Measurements from ENCODE around the gene ASGR2. TPM values are rescaled to one million over a fixed set of nuclear protein-coding genes. Genes with fewer than 3 reads are reported as not detected.

The ASGR2 gene
- total RNA-seq, 2 experiments from 2014 or later = not detected

DNA sequence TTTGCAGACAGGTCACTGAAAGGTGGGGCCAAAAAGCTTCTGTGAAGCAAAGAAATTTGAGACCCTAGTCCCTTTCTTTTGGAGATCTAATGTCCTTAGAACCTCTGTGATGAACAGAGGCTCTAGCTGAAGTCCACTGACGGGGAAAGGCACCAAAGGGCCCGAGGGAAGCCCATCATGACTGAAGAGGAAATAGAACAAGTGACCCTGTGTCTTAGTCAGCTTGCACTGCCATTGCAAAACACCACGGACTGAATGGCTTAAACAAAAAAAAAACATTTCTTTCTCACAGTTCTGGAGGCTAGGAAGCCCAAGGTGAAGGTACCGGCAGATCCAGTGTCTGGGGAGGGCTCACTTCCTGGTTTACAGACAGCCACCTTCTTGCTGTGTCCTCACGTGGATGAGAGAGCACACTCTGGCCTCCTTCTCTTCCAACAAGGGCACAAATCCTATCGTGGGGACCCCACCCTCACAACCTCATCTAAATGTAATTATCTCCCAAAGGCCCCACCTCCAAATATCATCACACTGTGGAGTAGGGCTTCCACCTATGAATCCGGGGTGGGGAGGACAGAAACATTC lies 24.3 kb upstream of the ASGR2 start:
- no peak overlapping the region for H3K4me3 ChIP-seq (ENCODE audit: low read depth, low read length, poor library complexity, severe bottlenecking)
- no peak for DNase-seq (ENCODE audit: low spot score)
- no peaks in the 10 kb centered on the region for H3K79me2 ChIP-seq (ENCODE audit: insufficient read depth, low read depth, low read length)
- no peak overlapping the region for H2AFZ ChIP-seq (ENCODE audit: low read length)
- H3K27ac ChIP-seq (ENCODE audit: low read depth, low read length, poor library complexity, severe bottlenecking) = no peak overlapping the region
- TF ChIP-seq, protein P1, sequence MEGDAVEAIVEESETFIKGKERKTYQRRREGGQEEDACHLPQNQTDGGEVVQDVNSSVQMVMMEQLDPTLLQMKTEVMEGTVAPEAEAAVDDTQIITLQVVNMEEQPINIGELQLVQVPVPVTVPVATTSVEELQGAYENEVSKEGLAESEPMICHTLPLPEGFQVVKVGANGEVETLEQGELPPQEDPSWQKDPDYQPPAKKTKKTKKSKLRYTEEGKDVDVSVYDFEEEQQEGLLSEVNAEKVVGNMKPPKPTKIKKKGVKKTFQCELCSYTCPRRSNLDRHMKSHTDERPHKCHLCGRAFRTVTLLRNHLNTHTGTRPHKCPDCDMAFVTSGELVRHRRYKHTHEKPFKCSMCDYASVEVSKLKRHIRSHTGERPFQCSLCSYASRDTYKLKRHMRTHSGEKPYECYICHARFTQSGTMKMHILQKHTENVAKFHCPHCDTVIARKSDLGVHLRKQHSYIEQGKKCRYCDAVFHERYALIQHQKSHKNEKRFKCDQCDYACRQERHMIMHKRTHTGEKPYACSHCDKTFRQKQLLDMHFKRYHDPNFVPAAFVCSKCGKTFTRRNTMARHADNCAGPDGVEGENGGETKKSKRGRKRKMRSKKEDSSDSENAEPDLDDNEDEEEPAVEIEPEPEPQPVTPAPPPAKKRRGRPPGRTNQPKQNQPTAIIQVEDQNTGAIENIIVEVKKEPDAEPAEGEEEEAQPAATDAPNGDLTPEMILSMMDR (conservative IDR thresholded peaks at IDR 0.05; ENCODE audit: low read length) = no peak
- TF ChIP-seq EZH2phosphoT487 (IDR thresholded peaks at IDR 0.05; ENCODE audit: borderline replicate concordance, low read depth, low read length) = no peak
- H3K36me3 ChIP-seq (ENCODE audit: insufficient read depth, low read length) = peaks cover 3% of the 10 kb centered on the region; the same call in 1 of the 2 replicates
- no peaks in the 10 kb centered on the region for H3K4me1 ChIP-seq (ENCODE audit: insufficient read depth, low read length, poor library complexity, severe bottlenecking)
- POLR2A ChIA-PET = no interaction called here
- BruUV-seq (replicated peaks) = no TSS peak
- no peak overlapping the region for H3K4me2 ChIP-seq (ENCODE audit: low read length)
- no peaks in the 10 kb centered on the region for H3K9me2 ChIP-seq (ENCODE audit: insufficient read depth, low read length)
- intact Hi-C loops (cut with micrococcal nuclease; ENCODE audit: unreplicated experiment) = no loop called here
- CTCF ChIA-PET (ENCODE audit: unreplicated experiment) = no interaction called here
- no peaks in the 10 kb centered on the region for H3K9me3 ChIP-seq (ENCODE audit: low read length)
- H4K20me1 ChIP-seq (ENCODE audit: insufficient read depth, low read length) = no peaks in the 10 kb centered on the region

DNA sequence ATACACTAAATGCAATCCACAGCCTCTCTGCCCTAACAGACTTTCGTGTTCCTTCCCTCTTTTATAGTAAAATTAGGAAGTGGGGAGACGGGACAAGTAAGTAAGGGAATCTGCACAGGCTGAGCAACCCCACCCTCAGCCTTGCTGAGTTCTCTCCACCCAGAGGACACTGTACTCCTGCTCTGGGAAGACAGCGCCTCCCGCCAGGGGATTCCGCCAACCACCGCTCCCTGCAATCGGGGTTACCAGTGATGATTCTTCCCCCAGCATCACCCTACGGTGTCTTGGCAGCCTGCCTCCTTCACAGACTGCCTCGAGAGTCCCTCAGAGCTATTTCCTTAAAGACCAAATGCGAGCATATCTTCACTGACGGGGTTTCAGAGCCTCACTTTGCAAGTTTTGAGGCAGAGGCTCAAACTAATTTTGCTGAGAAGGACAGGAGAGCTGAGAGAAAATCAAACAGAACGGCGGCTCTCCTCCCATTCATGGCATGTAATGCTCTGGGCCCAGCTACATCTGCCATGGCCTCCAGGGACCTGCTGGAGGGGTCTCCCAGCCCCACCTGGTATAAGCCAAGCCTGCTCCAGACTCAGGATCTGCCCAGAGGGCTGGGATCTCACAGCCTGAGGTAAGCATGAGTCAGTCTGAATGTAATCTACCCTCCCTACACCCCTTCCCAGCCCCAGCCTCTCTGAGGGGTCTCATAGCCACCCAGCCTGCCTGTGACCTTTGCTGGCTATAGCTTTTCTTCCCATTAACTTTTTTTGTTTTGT lies 22.7 kb upstream of the ASGR2 start:
- no TSS peak for BruUV-seq (replicated peaks)
- Histone ChIP-seq H3K4me3 (ENCODE audit: low read depth, low read length, poor library complexity, severe bottlenecking) (no peak overlapping the region), H4K20me1 (ENCODE audit: insufficient read depth, low read length) (no peaks in the 10 kb centered on the region), H3K9me2 (ENCODE audit: insufficient read depth, low read length) (no peaks in the 10 kb centered on the region), H3K9me3 (ENCODE audit: low read length) (no peaks in the 10 kb centered on the region), H2AFZ (ENCODE audit: low read length) (no peak overlapping the region), H3K4me2 (ENCODE audit: low read length) (no peak overlapping the region), H3K79me2 (ENCODE audit: insufficient read depth, low read depth, low read length) (no peaks in the 10 kb centered on the region), H3K4me1 (ENCODE audit: insufficient read depth, low read length, poor library complexity, severe bottlenecking) (peaks cover 13% of the 10 kb centered on the region), H3K27ac (ENCODE audit: low read depth, low read length, poor library complexity, severe bottlenecking) (no peak overlapping the region), H3K36me3 (ENCODE audit: insufficient read depth, low read length) (peaks cover 3% of the 10 kb centered on the region; the same call in 1 of the 2 replicates)
- intact Hi-C loops (cut with micrococcal nuclease; ENCODE audit: unreplicated experiment) = no loop called here
- TF ChIP-seq, protein P1 (conservative IDR thresholded peaks at IDR 0.05; ENCODE audit: low read length) = no peak
- no peak for TF ChIP-seq EZH2phosphoT487 (IDR thresholded peaks at IDR 0.05; ENCODE audit: borderline replicate concordance, low read depth, low read length)
- ChIA-PET CTCF (ENCODE audit: unreplicated experiment) (interaction anchor here (0.9 to 2.0 kb wide), 4 partner anchors 28 to 133 kb away, joined by 3 to 8 read pairs (median 3); no protein-coding TSS in a partner anchor), POLR2A (interaction anchor here (1.0 kb wide), 1 partner anchor 91 kb away, joined by 3 read pairs; no protein-coding TSS in a partner anchor)
- DNase-seq (ENCODE audit: low spot score) = no peak
